ENCODE data around the gene TTC33. TPM values are rescaled to one million over a fixed set of nuclear protein-coding genes. Genes with fewer than 3 reads are reported as not detected.

TTC33 gene
- total RNA-seq, 1 experiment from 2014 or later: 12.6 TPM

- intact Hi-C loops (cut with micrococcal nuclease; ENCODE audit: unreplicated experiment) (no loop called here), in situ Hi-C loops (cut with HindIII; ENCODE audit: low pct_unique_long_range_greater_than_20kb, low sequenced_read_pairs) (no loop called here)
- Histone ChIP-seq H3K27me3 (ENCODE audit: control insufficient read depth, insufficient read depth, low read length) (no peaks in the 10 kb centered on the region), H3K36me3 (ENCODE audit: control insufficient read depth, insufficient read depth, low read length) (no peaks in the 10 kb centered on the region), H3K9me3 (ENCODE audit: control insufficient read depth, insufficient read depth, low read depth, low read length) (no peaks in the 10 kb centered on the region), H3K4me3 (ENCODE audit: low read depth in 2 of 2, low read length in 2 of 2) (peak overlapping the region; percentile 66 to 72), H3K27ac (ENCODE audit: low read length) (peak overlapping the region; percentile 97), H3K4me1 (ENCODE audit: control insufficient read depth, insufficient read depth, low read length) (peaks cover 26% of the 10 kb centered on the region)
- DNase-seq (ENCODE audit: low read depth, low spot score) (no peak), ATAC-seq (no peak)
- TF ChIP-seq CTCF (IDR thresholded peaks at IDR 0.05): no peak
- no peak; the same call in 1 of the 2 replicates for TF ChIP-seq TCF7L2 (IDR thresholded peaks at IDR 0.05; ENCODE audit: low read depth, low read length)
- no peak for TF ChIP-seq SIN3A (IDR thresholded peaks at IDR 0.05; ENCODE audit: borderline replicate concordance, insufficient read depth, low read depth, low read length)
- TF ChIP-seq POLR2AphosphoS5 (IDR thresholded peaks at IDR 0.05; ENCODE audit: low read depth, low read length): no peak
- no peak for TF ChIP-seq REST (IDR thresholded peaks at IDR 0.05; ENCODE audit: insufficient read depth in 1 of 2, low read depth in 2 of 2, low read length in 1 of 2)
- BruUV-seq (replicated peaks): TSS peak; percentile 97
- CTCF ChIA-PET: no interaction called here
- POLR2A ChIA-PET: no interaction called here
Measured at GRCh38 chr5:40678460-40679147, 77.2 kb downstream of the TTC33 start.

GRCh38 chr5:40678026-40678425, 77.7 kb downstream of the TTC33 start:
- Histone ChIP-seq H3K36me3 (ENCODE audit: control insufficient read depth, insufficient read depth, low read length) (no peaks in the 10 kb centered on the region), H3K27me3 (ENCODE audit: control insufficient read depth, insufficient read depth, low read length) (no peaks in the 10 kb centered on the region), H3K4me1 (ENCODE audit: control insufficient read depth, insufficient read depth, low read length) (peaks cover 21% of the 10 kb centered on the region), H3K27ac (ENCODE audit: low read length) (peak overlapping the region; percentile 97), H3K4me3 (ENCODE audit: low read depth in 2 of 2, low read length in 2 of 2) (peak overlapping the region; percentile 66 to 72), H3K9me3 (ENCODE audit: control insufficient read depth, insufficient read depth, low read depth, low read length) (no peaks in the 10 kb centered on the region)
- in situ Hi-C loops (cut with HindIII; ENCODE audit: low pct_unique_long_range_greater_than_20kb, low sequenced_read_pairs): no loop called here
- ChIA-PET POLR2A (no interaction called here), CTCF (interaction anchor here (0.7 kb wide), 1 partner anchor 73 kb away, joined by 3 read pairs; no protein-coding TSS in a partner anchor)
- no peak for TF ChIP-seq POLR2AphosphoS5 (IDR thresholded peaks at IDR 0.05; ENCODE audit: low read depth, low read length)
- TF ChIP-seq CTCF (IDR thresholded peaks at IDR 0.05): no peak
- TF ChIP-seq SIN3A (IDR thresholded peaks at IDR 0.05; ENCODE audit: borderline replicate concordance, insufficient read depth, low read depth, low read length): no peak
- no peak for TF ChIP-seq REST (IDR thresholded peaks at IDR 0.05; ENCODE audit: insufficient read depth in 1 of 2, low read depth in 2 of 2, low read length in 1 of 2)
- no peak for TF ChIP-seq TCF7L2 (IDR thresholded peaks at IDR 0.05; ENCODE audit: low read depth, low read length)
- no TSS peak for BruUV-seq (replicated peaks)
- DNase-seq (ENCODE audit: low read depth, low spot score) (no peak), ATAC-seq (no peak)
- intact Hi-C loops (cut with micrococcal nuclease; ENCODE audit: unreplicated experiment): no loop called here
